ENCODE results near the gene CALY. TPM values are rescaled to one million over a fixed set of nuclear protein-coding genes. Genes with fewer than 3 reads are reported as not detected.

CALY gene
- total RNA-seq, 1 experiment from 2014 or later = 1.9 TPM

DNA sequence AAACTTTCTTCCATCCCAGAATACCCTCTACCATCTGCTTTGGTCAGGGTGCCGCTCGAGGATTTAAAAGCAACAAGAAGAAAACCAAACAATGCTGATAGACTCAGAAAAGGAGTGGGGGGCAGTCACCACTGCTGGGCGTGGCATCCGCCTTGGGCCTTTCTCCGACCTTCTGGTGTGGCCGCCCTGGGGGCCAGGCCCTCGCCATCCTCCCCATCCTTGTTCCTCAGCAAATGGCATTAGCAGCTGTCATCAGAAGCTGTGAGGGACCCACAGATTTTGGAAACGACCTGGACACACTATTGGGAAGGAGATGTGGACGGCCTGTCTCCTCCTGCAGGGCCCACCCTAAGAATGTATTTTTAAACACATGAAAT is 23.9 kb downstream of the CALY start:
- TF ChIP-seq, protein P1, sequence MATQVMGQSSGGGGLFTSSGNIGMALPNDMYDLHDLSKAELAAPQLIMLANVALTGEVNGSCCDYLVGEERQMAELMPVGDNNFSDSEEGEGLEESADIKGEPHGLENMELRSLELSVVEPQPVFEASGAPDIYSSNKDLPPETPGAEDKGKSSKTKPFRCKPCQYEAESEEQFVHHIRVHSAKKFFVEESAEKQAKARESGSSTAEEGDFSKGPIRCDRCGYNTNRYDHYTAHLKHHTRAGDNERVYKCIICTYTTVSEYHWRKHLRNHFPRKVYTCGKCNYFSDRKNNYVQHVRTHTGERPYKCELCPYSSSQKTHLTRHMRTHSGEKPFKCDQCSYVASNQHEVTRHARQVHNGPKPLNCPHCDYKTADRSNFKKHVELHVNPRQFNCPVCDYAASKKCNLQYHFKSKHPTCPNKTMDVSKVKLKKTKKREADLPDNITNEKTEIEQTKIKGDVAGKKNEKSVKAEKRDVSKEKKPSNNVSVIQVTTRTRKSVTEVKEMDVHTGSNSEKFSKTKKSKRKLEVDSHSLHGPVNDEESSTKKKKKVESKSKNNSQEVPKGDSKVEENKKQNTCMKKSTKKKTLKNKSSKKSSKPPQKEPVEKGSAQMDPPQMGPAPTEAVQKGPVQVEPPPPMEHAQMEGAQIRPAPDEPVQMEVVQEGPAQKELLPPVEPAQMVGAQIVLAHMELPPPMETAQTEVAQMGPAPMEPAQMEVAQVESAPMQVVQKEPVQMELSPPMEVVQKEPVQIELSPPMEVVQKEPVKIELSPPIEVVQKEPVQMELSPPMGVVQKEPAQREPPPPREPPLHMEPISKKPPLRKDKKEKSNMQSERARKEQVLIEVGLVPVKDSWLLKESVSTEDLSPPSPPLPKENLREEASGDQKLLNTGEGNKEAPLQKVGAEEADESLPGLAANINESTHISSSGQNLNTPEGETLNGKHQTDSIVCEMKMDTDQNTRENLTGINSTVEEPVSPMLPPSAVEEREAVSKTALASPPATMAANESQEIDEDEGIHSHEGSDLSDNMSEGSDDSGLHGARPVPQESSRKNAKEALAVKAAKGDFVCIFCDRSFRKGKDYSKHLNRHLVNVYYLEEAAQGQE (IDR thresholded peaks at IDR 0.05; ENCODE audit: insufficient read depth in 1 of 2, low read depth in 2 of 2, low read length in 1 of 2) = no peak
- no peak for TF ChIP-seq POLR2AphosphoS5 (IDR thresholded peaks at IDR 0.05; ENCODE audit: low read depth, low read length)
- TF ChIP-seq TCF7L2 (IDR thresholded peaks at IDR 0.05; ENCODE audit: low read depth, low read length) = no peak
- TF ChIP-seq, protein P2, sequence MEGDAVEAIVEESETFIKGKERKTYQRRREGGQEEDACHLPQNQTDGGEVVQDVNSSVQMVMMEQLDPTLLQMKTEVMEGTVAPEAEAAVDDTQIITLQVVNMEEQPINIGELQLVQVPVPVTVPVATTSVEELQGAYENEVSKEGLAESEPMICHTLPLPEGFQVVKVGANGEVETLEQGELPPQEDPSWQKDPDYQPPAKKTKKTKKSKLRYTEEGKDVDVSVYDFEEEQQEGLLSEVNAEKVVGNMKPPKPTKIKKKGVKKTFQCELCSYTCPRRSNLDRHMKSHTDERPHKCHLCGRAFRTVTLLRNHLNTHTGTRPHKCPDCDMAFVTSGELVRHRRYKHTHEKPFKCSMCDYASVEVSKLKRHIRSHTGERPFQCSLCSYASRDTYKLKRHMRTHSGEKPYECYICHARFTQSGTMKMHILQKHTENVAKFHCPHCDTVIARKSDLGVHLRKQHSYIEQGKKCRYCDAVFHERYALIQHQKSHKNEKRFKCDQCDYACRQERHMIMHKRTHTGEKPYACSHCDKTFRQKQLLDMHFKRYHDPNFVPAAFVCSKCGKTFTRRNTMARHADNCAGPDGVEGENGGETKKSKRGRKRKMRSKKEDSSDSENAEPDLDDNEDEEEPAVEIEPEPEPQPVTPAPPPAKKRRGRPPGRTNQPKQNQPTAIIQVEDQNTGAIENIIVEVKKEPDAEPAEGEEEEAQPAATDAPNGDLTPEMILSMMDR (IDR thresholded peaks at IDR 0.05) = no peak
- no peak for TF ChIP-seq SIN3A (IDR thresholded peaks at IDR 0.05; ENCODE audit: borderline replicate concordance, insufficient read depth, low read depth, low read length)
- no peak for DNase-seq (ENCODE audit: low read depth, low spot score)
- H3K4me3 ChIP-seq (ENCODE audit: low read depth in 2 of 2, low read length in 2 of 2) = no peak overlapping the region
- CTCF ChIA-PET = no interaction called here
- ATAC-seq = no peak
- H3K27ac ChIP-seq (ENCODE audit: low read length) = no peak overlapping the region
- H3K36me3 ChIP-seq (ENCODE audit: control insufficient read depth, insufficient read depth, low read length) = peaks cover 4% of the 10 kb centered on the region; the same call in 1 of the 2 replicates
- POLR2A ChIA-PET = no interaction called here
- in situ Hi-C loops (cut with HindIII; ENCODE audit: low pct_unique_long_range_greater_than_20kb, low sequenced_read_pairs) (no loop called here), intact Hi-C loops (cut with micrococcal nuclease; ENCODE audit: unreplicated experiment) (no loop called here)
- no peaks in the 10 kb centered on the region for H3K27me3 ChIP-seq (ENCODE audit: control insufficient read depth, insufficient read depth, low read length)
- peaks cover 4% of the 10 kb centered on the region; the same call in 1 of the 2 replicates for H3K4me1 ChIP-seq (ENCODE audit: control insufficient read depth, insufficient read depth, low read length)
- BruUV-seq (replicated peaks) = no TSS peak
- H3K9me3 ChIP-seq (ENCODE audit: control insufficient read depth, insufficient read depth, low read depth, low read length) = no peaks in the 10 kb centered on the region

DNA sequence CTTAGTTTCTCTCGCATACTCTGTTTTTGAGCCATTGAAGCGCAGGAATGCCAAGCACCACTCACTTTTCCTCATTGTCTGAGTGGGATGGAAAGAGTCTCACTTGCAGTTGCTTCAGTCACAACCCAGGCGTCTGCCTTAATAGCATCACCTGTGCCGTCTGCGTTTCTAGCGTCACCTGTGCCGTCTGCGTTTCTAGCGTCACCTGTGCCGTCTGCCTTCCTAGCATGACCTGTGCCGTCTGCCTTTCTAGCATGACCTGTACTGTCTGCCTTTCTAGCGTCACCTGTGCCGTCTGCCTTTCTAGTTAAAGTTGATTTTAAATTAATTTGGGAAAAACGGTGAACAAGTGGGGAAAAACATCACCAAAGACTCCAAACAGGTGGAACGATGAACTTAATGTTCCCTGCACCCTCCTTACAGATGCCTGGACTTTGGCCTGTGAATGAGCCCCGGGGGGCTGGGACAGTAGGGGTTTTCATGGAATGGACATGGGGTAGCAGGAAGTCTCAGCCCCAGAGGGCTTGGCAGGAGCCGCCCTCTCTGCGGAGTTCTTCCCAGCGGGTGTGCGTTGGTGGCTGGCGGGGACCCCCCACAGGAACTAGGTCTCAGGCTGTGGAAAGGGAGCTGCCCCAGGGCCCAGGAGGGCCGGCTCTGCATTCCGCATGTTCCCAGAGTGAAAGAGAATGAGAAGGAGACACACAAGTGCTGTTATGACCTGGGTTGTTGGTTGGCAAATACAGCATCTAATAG is 24.5 kb downstream of the CALY start:
- H3K4me1 ChIP-seq (ENCODE audit: control insufficient read depth, insufficient read depth, low read length) = peaks cover 9% of the 10 kb centered on the region; the same call in 1 of the 2 replicates
- H3K27ac ChIP-seq (ENCODE audit: low read length) = no peak overlapping the region
- in situ Hi-C loops (cut with HindIII; ENCODE audit: low pct_unique_long_range_greater_than_20kb, low sequenced_read_pairs) (no loop called here), intact Hi-C loops (cut with micrococcal nuclease; ENCODE audit: unreplicated experiment) (no loop called here)
- ChIA-PET POLR2A (no interaction called here), CTCF (interaction anchor here (0.7 kb wide), 1 partner anchor 472 kb away, joined by 3 read pairs; no protein-coding TSS in a partner anchor)
- no peak overlapping the region for H3K4me3 ChIP-seq (ENCODE audit: low read depth in 2 of 2, low read length in 2 of 2)
- ATAC-seq = no peak
- no peak for DNase-seq (ENCODE audit: low read depth, low spot score)
- no peaks in the 10 kb centered on the region for H3K9me3 ChIP-seq (ENCODE audit: control insufficient read depth, insufficient read depth, low read depth, low read length)
- H3K36me3 ChIP-seq (ENCODE audit: control insufficient read depth, insufficient read depth, low read length) = peaks cover 4% of the 10 kb centered on the region; the same call in 1 of the 2 replicates
- TSS peak; percentile 75 for BruUV-seq (replicated peaks)
- no peak for TF ChIP-seq SIN3A (IDR thresholded peaks at IDR 0.05; ENCODE audit: borderline replicate concordance, insufficient read depth, low read depth, low read length)
- H3K27me3 ChIP-seq (ENCODE audit: control insufficient read depth, insufficient read depth, low read length) = no peaks in the 10 kb centered on the region

DNA sequence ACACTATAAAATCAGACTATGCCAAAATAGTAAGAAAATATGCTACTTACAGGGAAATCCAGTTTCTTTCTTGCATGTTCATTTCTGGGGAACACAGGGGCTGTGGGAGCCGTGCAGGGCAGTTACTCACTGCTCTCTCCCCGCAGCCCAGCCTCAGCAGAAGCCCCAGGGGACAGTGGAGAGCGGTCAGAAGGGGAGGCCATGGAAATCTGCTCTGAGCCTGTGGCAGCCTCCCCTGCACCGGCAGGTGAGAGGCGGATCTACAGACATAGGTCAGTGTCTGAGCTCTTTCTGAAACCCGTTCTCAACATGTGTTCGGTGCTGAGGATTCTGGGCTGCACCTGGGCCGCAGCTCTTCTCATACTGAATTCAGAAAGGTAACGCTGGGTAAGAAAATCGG is 25.1 kb downstream of the CALY start:
- Histone ChIP-seq H3K36me3 (ENCODE audit: control insufficient read depth, insufficient read depth, low read length) (peaks cover 4% of the 10 kb centered on the region; the same call in 1 of the 2 replicates), H3K9me3 (ENCODE audit: control insufficient read depth, insufficient read depth, low read depth, low read length) (no peaks in the 10 kb centered on the region), H3K4me3 (ENCODE audit: low read depth in 2 of 2, low read length in 2 of 2) (no peak overlapping the region), H3K27ac (ENCODE audit: low read length) (no peak overlapping the region), H3K4me1 (ENCODE audit: control insufficient read depth, insufficient read depth, low read length) (peaks cover 13% of the 10 kb centered on the region; the same call in 1 of the 2 replicates), H3K27me3 (ENCODE audit: control insufficient read depth, insufficient read depth, low read length) (no peaks in the 10 kb centered on the region)
- CTCF ChIA-PET = interaction anchor here (0.7 kb wide), 1 partner anchor 471 kb away, joined by 3 read pairs; no protein-coding TSS in a partner anchor
- POLR2A ChIA-PET = no interaction called here
- TF ChIP-seq, protein P2 (IDR thresholded peaks at IDR 0.05) = no peak
- TF ChIP-seq, protein P1 (IDR thresholded peaks at IDR 0.05; ENCODE audit: insufficient read depth in 1 of 2, low read depth in 2 of 2, low read length in 1 of 2) = no peak
- no peak for TF ChIP-seq TCF7L2 (IDR thresholded peaks at IDR 0.05; ENCODE audit: low read depth, low read length)
- no peak for TF ChIP-seq SIN3A (IDR thresholded peaks at IDR 0.05; ENCODE audit: borderline replicate concordance, insufficient read depth, low read depth, low read length)
- TF ChIP-seq POLR2AphosphoS5 (IDR thresholded peaks at IDR 0.05; ENCODE audit: low read depth, low read length) = no peak
- intact Hi-C loops (cut with micrococcal nuclease; ENCODE audit: unreplicated experiment) (no loop called here), in situ Hi-C loops (cut with HindIII; ENCODE audit: low pct_unique_long_range_greater_than_20kb, low sequenced_read_pairs) (no loop called here)
- no peak for DNase-seq (ENCODE audit: low read depth, low spot score)
- ATAC-seq = no peak
- BruUV-seq (replicated peaks) = no TSS peak
